IPS DF 6.9 (cell line): ENCODE results near the gene C1orf21.

Source experiments
- DNase-seq: peaks from one replicate; pipeline ENCODE4 v3.0.0-alpha.2; 2013; ENCODE audit warnings: low read depth, low spot score
- H3K27ac ChIP-seq: one replicate; pipeline ENCODE4 v1.5.1; 2013; ENCODE audit warnings: low read length, control low read depth
- H3K27me3 ChIP-seq: 2 replicates; pipeline ENCODE4 v1.6.1; 2013; ENCODE audit warnings: mild to moderate bottlenecking, low read length; ENCODE audit not compliant: control insufficient read depth, insufficient read depth
- H3K36me3 ChIP-seq: 2 replicates; pipeline ENCODE4 v1.6.1; 2013; ENCODE audit warnings: low read length; ENCODE audit not compliant: control insufficient read depth, insufficient read depth
- H3K4me1 ChIP-seq: 2 replicates; pipeline ENCODE4 v1.6.1; 2013; ENCODE audit warnings: low read length; ENCODE audit not compliant: control insufficient read depth, insufficient read depth
- H3K4me3 ChIP-seq: 2 replicates; pipeline ENCODE4 v1.5.1; 2013; ENCODE audit warnings: mild to moderate bottlenecking, low read length
- H3K9me3 ChIP-seq: 2 replicates; pipeline ENCODE4 v1.6.1; 2013; ENCODE audit warnings: low read length, inconsistent platforms; ENCODE audit not compliant: control insufficient read depth, insufficient read depth
- WGBS: extraction: QIAGEN DNeasy Blood & Tissue Kit; methylation state at CpG from one replicate; pipeline ENCODE4 v1.1.7; 2013; ENCODE audit warnings: mixed read lengths, missing lambda C conversion rate; ENCODE audit not compliant: insufficient read length, insufficient coverage; 5-methylcytosine and 5-hydroxymethylcytosine counted together

The C1orf21 gene

DNA sequence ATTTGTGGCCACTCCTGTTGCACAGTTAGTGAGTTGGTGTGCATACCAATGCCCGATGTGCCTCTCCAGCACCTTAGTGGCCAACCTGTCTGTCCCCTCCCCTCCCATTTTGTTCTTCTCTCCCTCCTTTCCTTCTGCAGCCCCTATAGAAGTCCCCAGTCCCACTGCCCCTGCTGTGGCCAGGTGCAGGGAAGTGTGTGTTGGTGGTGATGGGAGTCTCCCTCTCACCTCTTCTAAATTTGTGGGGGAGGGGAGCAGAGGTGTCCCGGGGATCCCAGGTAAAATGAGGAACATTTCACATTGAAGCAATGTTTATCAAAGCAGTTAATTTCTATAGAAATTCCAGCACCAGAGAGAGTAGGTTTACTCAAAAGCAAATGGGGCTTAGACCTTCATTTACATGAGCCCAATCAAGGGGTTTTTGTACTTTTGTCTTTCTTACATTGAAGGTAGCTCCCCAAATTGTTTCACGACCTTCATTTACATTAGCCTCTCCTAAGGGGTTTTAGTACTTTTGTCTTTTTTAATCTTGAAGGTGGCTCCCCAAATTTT, 3.0 kb upstream of the C1orf21 start:
- no peaks in the 10 kb centered on the region for H3K27me3 ChIP-seq
- peaks cover 1% of the 10 kb centered on the region; the same call in 1 of the 2 replicates for H3K4me1 ChIP-seq
- no peaks in the 10 kb centered on the region for H3K36me3 ChIP-seq
- no peak for DNase-seq
- no peak overlapping the region for H3K4me3 ChIP-seq
- H3K9me3 ChIP-seq = no peaks in the 10 kb centered on the region
- WGBS = no CpG with 5 or more reads among the region's 3 CpGs
- H3K27ac ChIP-seq = no peak overlapping the region

DNA sequence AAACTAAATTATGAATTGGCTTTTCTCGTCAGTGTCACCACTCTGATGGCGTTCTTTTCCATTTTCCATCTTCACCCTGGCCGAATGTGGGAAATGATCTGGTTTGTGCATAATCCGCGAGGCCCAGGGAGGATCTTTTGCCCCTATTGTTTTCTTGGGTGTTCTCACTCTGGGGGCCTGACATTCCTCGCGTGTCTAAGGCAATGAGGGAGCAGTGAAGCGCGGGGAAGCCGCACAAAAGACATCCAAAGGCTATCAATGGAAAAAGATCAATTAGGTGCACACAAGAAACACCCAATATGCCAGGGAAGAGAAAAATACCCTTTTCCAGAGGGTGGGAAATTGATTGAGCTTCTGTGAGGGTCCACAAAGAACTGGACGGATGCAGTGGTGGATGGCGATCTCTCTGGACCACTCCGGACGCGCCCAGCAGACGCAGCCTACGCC, 941 bp upstream of the C1orf21 start:
- Histone ChIP-seq H3K27ac (no peak overlapping the region), H3K4me3 (peak overlapping the region; percentile 95; the same call in 1 of the 2 replicates), H3K4me1 (peaks cover 2% of the 10 kb centered on the region; the same call in 1 of the 2 replicates), H3K27me3 (no peaks in the 10 kb centered on the region), H3K9me3 (no peaks in the 10 kb centered on the region), H3K36me3 (no peaks in the 10 kb centered on the region)
- DNase-seq = no peak
- no CpG with 5 or more reads among the region's 17 CpGs for WGBS

DNA sequence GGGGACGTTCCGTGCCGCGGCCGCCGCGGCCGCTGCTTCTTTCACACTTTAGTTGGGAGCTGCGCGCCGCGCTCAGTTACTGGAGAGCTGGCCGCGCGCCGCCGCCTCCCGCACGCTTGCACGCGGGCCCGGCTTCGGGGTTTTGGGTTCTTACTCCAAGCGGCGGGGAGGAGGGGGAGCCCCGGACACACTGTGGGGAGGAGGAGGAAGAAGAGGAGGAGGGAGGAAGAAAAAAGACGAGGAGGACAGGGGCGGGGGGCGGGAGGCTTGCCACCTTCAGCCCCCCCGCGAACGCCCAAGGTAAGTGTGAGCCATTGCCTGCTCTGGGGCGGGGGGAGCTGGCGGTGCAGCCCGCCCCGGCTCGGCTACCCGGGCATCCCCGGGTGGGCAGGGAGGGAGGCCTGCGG, 243 bp downstream of the C1orf21 start:
- no CpG with 5 or more reads among the region's 40 CpGs for WGBS
- peak overlapping the region; percentile 95 for H3K4me3 ChIP-seq
- DNase-seq = no peak

DNA sequence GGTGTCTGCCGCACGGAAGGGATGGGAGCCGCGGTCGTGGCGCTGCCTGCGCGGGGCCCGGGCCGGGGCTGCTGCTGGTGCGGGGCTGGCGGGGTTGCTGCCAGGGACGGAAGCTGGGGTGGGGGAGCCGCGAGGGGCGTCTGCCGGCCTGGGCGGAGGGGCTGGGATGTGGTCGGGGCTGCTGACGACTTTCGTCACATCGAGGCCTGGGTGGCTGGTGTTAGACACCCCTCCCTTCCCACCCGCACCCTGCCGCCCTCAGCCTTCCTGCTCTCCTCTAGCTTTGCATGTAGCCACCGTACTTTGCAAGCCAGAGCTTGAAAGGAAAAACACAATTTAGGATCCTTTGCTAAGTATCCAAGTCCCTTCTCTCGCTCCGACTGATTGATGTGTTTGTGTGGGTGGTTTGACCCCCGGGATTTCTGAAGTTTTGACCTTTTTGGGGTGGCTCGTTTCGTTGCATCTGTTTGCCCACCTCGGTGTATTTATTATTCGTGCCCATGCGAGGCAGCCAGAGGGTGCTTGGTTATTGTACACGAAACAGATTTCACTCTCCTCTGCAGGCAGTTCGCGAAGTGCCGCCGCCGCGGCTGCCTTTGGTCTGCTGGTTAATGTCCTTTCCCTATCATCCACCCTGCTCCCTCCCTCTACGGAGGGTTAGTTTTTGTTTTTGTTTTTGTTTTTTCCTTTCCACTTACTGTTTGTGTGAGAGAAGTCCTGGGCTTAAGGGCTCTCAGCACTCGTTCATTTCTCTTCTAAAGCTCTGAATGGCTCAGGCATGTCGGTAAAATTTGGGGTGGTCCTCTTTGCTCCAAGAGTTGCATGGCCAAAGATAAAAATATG, 868 bp downstream of the C1orf21 start:
- Histone ChIP-seq H3K27me3 (no peaks in the 10 kb centered on the region), H3K27ac (no peak overlapping the region), H3K36me3 (no peaks in the 10 kb centered on the region), H3K4me1 (peaks cover 2% of the 10 kb centered on the region; the same call in 1 of the 2 replicates), H3K4me3 (peak overlapping the region; percentile 95), H3K9me3 (no peaks in the 10 kb centered on the region)
- no peak for DNase-seq
- no CpG with 5 or more reads among the region's 43 CpGs for WGBS

More for the DNA sequence above, 243 bp downstream of the C1orf21 start:
- Histone ChIP-seq H3K27ac (no peak overlapping the region), H3K36me3 (no peaks in the 10 kb centered on the region), H3K27me3 (no peaks in the 10 kb centered on the region), H3K4me1 (peaks cover 2% of the 10 kb centered on the region; the same call in 1 of the 2 replicates), H3K9me3 (no peaks in the 10 kb centered on the region)

GRCh38 chr1:184388319-184388889, 1.6 kb downstream of the C1orf21 start:
- Histone ChIP-seq H3K36me3 (no peaks in the 10 kb centered on the region), H3K4me3 (peak overlapping the region; percentile 95; the same call in 1 of the 2 replicates), H3K27ac (no peak overlapping the region), H3K27me3 (no peaks in the 10 kb centered on the region), H3K9me3 (no peaks in the 10 kb centered on the region), H3K4me1 (peaks cover 5% of the 10 kb centered on the region; the same call in 1 of the 2 replicates)
- WGBS = no CpG with 5 or more reads among the region's 7 CpGs
- no peak for DNase-seq

GRCh38 chr1:184388971-184389370, 2.1 kb downstream of the C1orf21 start:
- H3K4me3 ChIP-seq = no peak overlapping the region
- WGBS = no CpG with 5 or more reads among the region's 5 CpGs
- no peaks in the 10 kb centered on the region for H3K36me3 ChIP-seq
- H3K9me3 ChIP-seq = no peaks in the 10 kb centered on the region
- H3K27me3 ChIP-seq = no peaks in the 10 kb centered on the region
- peaks cover 5% of the 10 kb centered on the region; the same call in 1 of the 2 replicates for H3K4me1 ChIP-seq
- DNase-seq = no peak
- H3K27ac ChIP-seq = no peak overlapping the region

GRCh38 chr1:184389446-184389845, 2.6 kb downstream of the C1orf21 start:
- Histone ChIP-seq H3K4me1 (peaks cover 6% of the 10 kb centered on the region; the same call in 1 of the 2 replicates), H3K27me3 (no peaks in the 10 kb centered on the region)
- no CpG with 5 or more reads among the region's 2 CpGs for WGBS

GRCh38 chr1:184390889-184391288, 4.1 kb downstream of the C1orf21 start:
- no peaks in the 10 kb centered on the region for H3K9me3 ChIP-seq
- WGBS = no CpG with 5 or more reads among the region's 2 CpGs
- H3K27ac ChIP-seq = no peak overlapping the region
- no peak for DNase-seq
- no peak overlapping the region for H3K4me3 ChIP-seq
- H3K27me3 ChIP-seq = no peaks in the 10 kb centered on the region
- peaks cover 5% of the 10 kb centered on the region; the same call in 1 of the 2 replicates for H3K4me1 ChIP-seq
- no peaks in the 10 kb centered on the region for H3K36me3 ChIP-seq

More at GRCh38 chr1:184389446-184389845, 2.6 kb downstream of the C1orf21 start:
- no peak overlapping the region for H3K27ac ChIP-seq
- H3K9me3 ChIP-seq = no peaks in the 10 kb centered on the region
- no peaks in the 10 kb centered on the region for H3K36me3 ChIP-seq
- no peak overlapping the region for H3K4me3 ChIP-seq
- DNase-seq = no peak

- Histone ChIP-seq H3K9me3 (no peaks in the 10 kb centered on the region), H3K36me3 (no peaks in the 10 kb centered on the region), H3K4me3 (no peak overlapping the region), H3K4me1 (peaks cover 5% of the 10 kb centered on the region; the same call in 1 of the 2 replicates), H3K27ac (no peak overlapping the region), H3K27me3 (no peaks in the 10 kb centered on the region)
- no peak for DNase-seq
- whole genome bisulfite sequencing = no CpG with 5 or more reads among the region's 6 CpGs
These were observed 5.2 kb downstream of the C1orf21 start for GRCh38 chr1:184392067-184392466.

- no peaks in the 10 kb centered on the region for H3K36me3 ChIP-seq
- H3K9me3 ChIP-seq = no peaks in the 10 kb centered on the region
- H3K4me1 ChIP-seq = peaks cover 5% of the 10 kb centered on the region; the same call in 1 of the 2 replicates
- H3K27ac ChIP-seq = no peak overlapping the region
- no peak overlapping the region for H3K4me3 ChIP-seq
- H3K27me3 ChIP-seq = no peaks in the 10 kb centered on the region
- DNase-seq = no peak
- no CpG with 5 or more reads among the region's 5 CpGs for WGBS
These were observed 6.1 kb downstream of the C1orf21 start for GRCh38 chr1:184392779-184393522.
